ENCODE results near the gene MMRN1.

Gene MMRN1

GRCh38 chr4:89997171-89997704, 102.6 kb downstream of the MMRN1 start:
- Mint-ChIP-seq H3K4me1 (ENCODE audit: low read depth) (no peaks in the 10 kb centered on the region), H3K36me3 (ENCODE audit: low read depth) (no peaks in the 10 kb centered on the region), H3K27me3 (ENCODE audit: low read depth) (no peaks in the 10 kb centered on the region), H3K4me3 (no peak overlapping the region), H3K9me3 (no peaks in the 10 kb centered on the region), H3K27ac (no peak overlapping the region)
- DNase-seq (ENCODE audit: low spot score), result no peak

GRCh38 chr4:89998469-89999011, 103.9 kb downstream of the MMRN1 start:
- Mint-ChIP-seq H3K4me3 (no peak overlapping the region), H3K27me3 (ENCODE audit: low read depth) (no peaks in the 10 kb centered on the region), H3K9me3 (no peaks in the 10 kb centered on the region), H3K36me3 (ENCODE audit: low read depth) (no peaks in the 10 kb centered on the region), H3K4me1 (ENCODE audit: low read depth) (no peaks in the 10 kb centered on the region), H3K27ac (no peak overlapping the region)
- no peak for DNase-seq (ENCODE audit: low spot score)

GRCh38 chr4:90001023-90001422, 106.4 kb downstream of the MMRN1 start:
- no peaks in the 10 kb centered on the region for H3K27me3 Mint-ChIP-seq (ENCODE audit: low read depth)
- H3K4me3 Mint-ChIP-seq, result no peak overlapping the region
- no peaks in the 10 kb centered on the region for H3K36me3 Mint-ChIP-seq (ENCODE audit: low read depth)
- no peak for DNase-seq (ENCODE audit: low spot score)
- H3K27ac Mint-ChIP-seq, result no peak overlapping the region
- no peaks in the 10 kb centered on the region for H3K4me1 Mint-ChIP-seq (ENCODE audit: low read depth)
- no peaks in the 10 kb centered on the region for H3K9me3 Mint-ChIP-seq

- DNase-seq (ENCODE audit: low spot score), result no peak
- no peak overlapping the region for H3K4me3 Mint-ChIP-seq
- no peaks in the 10 kb centered on the region for H3K36me3 Mint-ChIP-seq (ENCODE audit: low read depth)
- H3K4me1 Mint-ChIP-seq (ENCODE audit: low read depth), result no peaks in the 10 kb centered on the region
- H3K27me3 Mint-ChIP-seq (ENCODE audit: low read depth), result no peaks in the 10 kb centered on the region
- H3K27ac Mint-ChIP-seq, result no peak overlapping the region
- H3K9me3 Mint-ChIP-seq, result no peaks in the 10 kb centered on the region
These were observed 107.9 kb downstream of the MMRN1 start for GRCh38 chr4:90002441-90003062.
